GM21515 (cell line): ENCODE measurements around the gene DYTN.
A peak's percentile ranks its signal among the peaks of the same experiment; 100 is the strongest.

ENCODE experiments used
- ATAC-seq: cut with Tn5 transposase; IDR thresholded peaks from one replicate; pipeline ENCODE4 v1.9.1; 2021; ENCODE audit not compliant: unreplicated experiment

DYTN gene

DNA sequence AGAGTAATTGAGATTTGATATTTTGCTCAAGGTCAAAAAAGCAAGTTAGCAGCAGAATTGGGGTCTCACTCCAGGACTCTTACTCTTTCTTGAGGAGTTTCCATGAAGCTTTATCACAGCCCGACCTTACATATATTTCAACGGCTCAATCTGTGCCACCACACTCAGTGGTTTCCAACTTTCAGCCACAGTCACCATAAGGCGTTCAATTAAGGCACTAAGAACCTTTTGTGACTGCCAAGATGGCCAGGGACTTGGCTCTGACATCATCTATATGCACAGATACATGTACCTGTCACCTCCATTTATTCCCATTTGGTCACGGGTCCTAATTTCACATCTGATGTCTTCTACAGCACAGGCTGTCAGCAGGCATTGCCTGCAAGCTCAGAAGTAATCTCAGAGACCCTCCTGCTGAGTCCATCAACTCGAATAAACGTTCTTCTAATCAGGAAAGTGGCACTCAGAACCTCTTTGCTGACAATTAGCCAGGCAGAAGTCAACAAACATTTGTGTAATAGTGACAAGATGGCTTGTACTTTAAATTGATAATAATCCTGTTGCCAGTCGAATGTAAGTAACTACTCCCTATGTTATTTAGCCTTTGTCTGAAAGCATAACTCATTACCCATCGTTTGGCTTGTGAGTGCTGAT is 16.1 kb downstream of the DYTN start:
- ATAC-seq: no peak

- ATAC-seq: no peak
These were observed 18.0 kb downstream of the DYTN start for GRCh38 chr2:206700156-206700555.

DNA sequence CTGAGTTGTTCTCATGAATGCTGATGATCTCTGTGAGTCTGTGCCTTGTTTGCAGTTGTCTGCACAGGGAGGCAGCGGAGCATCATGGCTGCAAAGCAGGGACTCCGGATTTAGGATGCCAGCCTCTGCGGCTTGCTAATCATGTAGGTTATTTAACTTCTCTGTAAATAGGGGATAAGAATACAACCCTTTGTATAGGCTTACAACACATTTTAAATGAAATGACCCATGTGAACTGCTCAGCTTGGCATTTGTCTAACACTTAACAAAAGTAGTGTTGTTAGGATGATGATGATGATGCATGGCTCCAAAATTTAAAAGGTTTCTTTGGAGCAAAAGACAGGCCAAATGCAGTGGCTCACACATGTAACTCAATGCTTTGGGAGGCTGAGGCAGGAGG is 19.4 kb downstream of the DYTN start:
- ATAC-seq: no peak

- no peak for ATAC-seq
These were observed 21.3 kb downstream of the DYTN start for GRCh38 chr2:206696910-206697309.

GRCh38 chr2:206693399-206694137 is 24.6 kb downstream of the DYTN start:
- ATAC-seq: peak; percentile 70

DNA sequence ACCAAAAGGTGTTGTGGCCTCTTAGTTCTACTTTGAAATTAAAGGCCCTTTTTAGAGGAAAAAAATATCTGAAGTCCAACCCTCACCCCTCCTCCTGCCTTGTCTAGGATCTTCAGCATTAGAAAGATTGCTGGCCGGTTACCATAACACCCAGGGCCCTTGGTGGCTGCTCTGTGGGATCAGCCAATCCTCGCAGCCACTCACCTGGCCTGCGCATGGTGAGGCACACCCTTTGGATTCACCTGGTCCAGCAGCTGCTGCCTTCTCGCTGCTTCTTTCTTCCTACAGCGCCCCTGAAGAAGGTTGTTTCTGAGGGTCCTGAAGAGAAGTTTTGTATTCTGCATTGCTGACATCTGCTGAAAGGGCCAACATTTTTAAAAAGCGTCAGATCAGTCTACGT is 25.2 kb downstream of the DYTN start:
- no peak for ATAC-seq

- no peak for ATAC-seq
These were observed 29.2 kb downstream of the DYTN start for GRCh38 chr2:206688990-206689389.

- ATAC-seq: no peak
These were observed 29.7 kb downstream of the DYTN start for GRCh38 chr2:206688453-206688852.

DNA sequence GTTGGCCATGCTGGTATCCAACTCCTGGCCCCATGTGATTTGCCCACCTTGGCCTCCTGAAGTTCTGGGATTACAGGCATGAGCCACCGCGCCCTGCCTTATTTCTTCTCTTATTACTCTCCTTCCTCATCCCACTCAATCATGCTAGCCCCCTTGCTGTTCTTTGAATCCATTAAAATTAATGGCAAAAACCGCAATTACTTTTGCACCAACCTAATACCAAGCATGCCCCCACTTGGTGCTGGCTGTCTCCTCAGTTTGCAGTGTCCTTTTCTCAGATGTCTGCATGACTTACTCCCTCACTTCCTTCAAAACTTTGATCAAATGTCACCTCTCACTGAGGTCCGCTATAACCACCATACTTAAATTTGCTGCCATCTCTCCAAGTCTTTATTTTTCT is 34.6 kb downstream of the DYTN start:
- no peak for ATAC-seq

DNA sequence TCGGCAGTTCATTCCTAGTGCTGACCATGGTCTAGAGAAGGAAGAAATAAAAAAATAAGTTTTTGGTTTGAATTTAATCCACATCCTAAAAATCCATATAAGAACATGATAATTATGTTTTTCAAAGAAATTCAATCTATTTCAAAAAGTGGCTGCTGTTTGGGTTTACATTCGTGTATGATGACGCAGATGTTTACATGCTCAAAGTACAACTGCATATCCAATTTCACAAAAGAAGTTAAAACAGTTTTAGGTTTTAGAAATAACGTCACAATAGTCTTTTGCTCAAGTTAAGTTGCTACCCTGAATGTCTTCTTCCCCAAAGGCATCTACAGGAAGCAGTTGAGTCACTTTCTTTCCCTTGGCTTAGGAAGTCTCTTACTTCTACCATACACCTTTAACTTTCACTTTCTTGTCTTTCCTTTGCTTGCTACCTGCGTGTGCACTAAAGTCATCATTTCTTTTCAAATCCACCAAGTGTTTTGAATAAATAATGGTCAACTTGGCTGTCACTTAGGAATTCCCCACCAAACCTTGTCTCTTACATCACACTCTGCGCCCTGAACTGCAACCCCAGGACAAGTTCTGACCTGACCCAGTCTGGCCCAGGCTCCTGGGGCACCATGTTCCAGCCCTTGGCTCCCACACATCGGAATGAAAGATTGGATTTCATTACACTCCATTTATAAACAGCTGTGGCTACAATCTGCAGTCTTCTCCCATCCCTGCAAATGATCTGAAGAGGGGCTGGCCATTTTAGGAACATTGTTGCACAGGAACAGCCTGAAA is 47.5 kb downstream of the DYTN start:
- ATAC-seq: no peak

DNA sequence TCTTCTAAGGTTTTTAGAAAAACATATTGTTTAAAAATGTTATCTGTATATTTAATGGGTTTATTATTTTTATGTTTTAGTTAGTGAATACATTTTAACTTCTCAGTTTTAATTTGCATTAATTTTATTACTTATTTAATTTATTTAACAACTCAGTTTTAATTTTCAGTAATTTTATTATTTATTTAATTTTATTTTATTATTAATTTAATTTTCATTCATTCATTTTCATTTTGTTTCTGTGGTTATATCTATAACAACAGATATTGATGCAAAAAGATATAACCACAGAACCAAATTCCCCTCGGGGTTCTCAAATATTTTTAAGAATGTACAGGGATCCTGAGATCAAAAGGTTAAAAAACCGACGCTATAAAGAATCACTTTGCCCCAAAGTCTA is 52.9 kb downstream of the DYTN start:
- ATAC-seq: no peak

GRCh38 chr2:206657087-206657486 is 61.1 kb downstream of the DYTN start:
- ATAC-seq: no peak

- no peak for ATAC-seq
These were observed 70.2 kb downstream of the DYTN start for GRCh38 chr2:206647985-206648384.

DNA sequence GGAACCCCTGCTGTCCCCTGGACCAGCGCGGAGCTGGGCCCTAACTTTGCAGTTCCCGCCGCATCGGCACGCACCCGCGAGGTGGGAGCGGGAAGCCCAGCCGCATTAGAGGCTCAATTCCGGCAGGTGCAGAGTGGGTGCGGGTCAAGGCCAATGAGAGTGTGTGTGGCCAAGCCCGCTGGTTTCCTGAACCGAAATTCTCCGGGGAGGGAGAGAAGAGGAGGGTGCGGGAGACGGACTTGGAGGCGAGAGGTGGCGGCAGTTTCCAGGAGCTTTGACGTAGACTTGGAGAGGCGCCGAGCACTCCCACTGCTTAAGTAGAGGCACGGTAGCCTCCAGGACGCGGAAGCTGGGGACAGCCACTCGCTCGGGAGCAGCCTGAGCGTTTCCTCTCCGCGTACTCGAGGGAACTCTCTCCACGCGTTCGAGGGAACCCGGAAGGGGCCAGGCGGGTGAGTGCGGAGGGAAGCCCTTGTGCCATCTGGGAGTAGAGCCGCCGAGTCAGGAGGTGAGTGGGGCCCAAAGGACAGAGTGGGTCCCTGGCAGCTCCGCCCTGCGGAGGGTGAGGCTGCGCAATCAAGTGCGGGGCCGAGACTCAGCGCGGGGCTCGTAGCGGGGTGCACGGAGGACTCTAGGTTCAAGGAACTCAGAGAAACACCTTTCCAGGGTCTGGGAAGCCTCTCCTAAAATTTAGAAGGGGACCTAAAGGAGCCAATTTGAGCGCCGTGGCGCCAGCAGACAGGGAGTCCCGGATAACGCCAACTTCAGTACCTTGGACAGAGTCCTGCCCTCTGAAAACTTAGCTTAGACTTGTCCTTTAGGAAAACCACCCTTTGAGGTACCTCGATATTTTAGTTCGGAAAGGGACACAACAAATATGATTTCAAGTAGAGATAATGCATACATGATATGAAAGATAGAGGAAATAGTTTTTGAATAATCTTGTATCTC is 75.8 kb downstream of the DYTN start, which contains the start of gene FAM237A:
Gene FAM237A (plus strand): TSS at position 413 of the 951 bp plus-strand sequence. CDS start 1,750 bp downstream, outside the sequence.
- no peak for ATAC-seq

GRCh38 chr2:206641226-206641625 is 77.0 kb downstream of the DYTN start:
- ATAC-seq: no peak

GRCh38 chr2:206639636-206640035 is 78.6 kb downstream of the DYTN start:
- no peak for ATAC-seq

DNA sequence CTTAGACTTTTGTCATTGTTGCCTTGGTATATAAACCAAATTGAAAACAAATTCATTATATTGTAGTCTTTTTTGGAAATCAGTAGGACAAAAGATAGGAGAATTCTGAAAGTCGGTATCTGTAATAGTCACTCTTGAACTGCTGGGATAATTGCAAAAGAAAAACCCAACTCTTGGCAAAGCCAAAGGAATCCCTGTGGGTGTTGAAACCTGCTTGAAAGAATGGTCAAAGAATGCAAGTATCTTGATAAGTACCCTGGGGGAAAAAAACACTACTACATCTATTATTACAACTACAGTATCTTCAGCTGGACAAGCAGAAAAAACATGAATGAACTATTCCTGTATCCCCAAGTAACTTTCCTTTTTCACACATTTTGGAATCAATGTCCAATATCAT is 83.2 kb downstream of the DYTN start:
- no peak for ATAC-seq

GRCh38 chr2:206631340-206631739 is 86.9 kb downstream of the DYTN start:
- no peak for ATAC-seq

DNA sequence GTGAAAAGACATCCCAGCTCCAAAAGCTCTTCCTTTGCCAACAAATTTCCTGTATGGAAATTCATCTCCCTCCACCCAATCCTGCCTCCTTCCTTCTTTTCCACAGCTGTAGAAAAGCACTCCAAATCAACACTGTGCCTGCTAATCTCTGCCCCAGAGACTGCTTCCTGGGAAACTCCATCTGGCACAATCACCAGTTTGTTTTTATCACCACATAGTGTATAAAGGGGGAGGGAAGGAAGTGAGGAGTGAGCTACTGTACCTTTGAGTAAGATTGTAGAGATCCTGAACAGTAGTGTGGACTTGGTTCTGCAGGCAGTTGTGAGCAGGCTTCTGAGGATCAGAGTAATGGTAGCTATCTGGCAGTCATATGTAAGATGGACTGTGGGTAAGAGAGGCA is 90.6 kb downstream of the DYTN start:
- no peak for ATAC-seq

GRCh38 chr2:206626108-206626507 is 92.1 kb downstream of the DYTN start:
- ATAC-seq: no peak

DNA sequence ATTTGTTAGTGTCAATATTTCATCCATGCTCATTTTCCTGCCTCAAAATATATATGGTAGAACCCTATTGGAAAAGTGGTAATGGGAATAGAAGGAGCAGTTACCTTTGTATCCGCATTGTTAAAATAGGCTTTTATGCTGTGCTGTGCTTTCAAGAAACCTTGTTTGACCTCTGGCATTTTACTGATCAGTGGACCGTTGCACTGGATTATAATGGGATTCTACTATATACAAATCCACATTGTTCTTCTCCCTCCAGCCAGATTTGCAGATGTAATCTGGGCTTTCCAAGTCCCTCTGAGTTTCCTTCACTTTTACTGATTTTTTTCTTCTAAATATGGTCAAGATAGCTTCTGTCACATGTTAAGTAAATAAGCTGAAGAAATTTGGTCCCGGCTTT is 99.2 kb downstream of the DYTN start:
- ATAC-seq: no peak
